Trophoblast cell (in vitro differentiated cells and primary cell): Measurements from ENCODE around the gene INTS6.

Source experiments
- DNase-seq, 2 donors: peaks; one replicate each; pipeline ENCODE4 v3.0.0-alpha.2; 2016
- H2AFZ ChIP-seq: 2 replicates; pipeline ENCODE4 v1.6.1; 2013; ENCODE audit warnings: low read length, moderate library complexity, mild to moderate bottlenecking; ENCODE audit not compliant: insufficient read depth, poor library complexity
- H2AK5ac ChIP-seq: 2 replicates; pipeline ENCODE4 v1.6.1; 2013; ENCODE audit warnings: mild to moderate bottlenecking, low read length
- H2BK120ac ChIP-seq: 2 replicates; pipeline ENCODE4 v1.6.1; 2013; ENCODE audit warnings: low read length, mild to moderate bottlenecking, moderate library complexity; ENCODE audit not compliant: insufficient read depth, poor library complexity
- H2BK12ac ChIP-seq: 2 replicates; pipeline ENCODE4 v1.6.1; 2013; ENCODE audit warnings: mild to moderate bottlenecking, low read length, moderate library complexity
- H2BK5ac ChIP-seq: 2 replicates; pipeline ENCODE4 v1.6.1; 2013; ENCODE audit warnings: low read length, low read depth, moderate library complexity, mild to moderate bottlenecking; ENCODE audit not compliant: poor library complexity
- H3K14ac ChIP-seq: 2 replicates; pipeline ENCODE4 v1.6.1; 2013; ENCODE audit warnings: mild to moderate bottlenecking, low read length
- H3K18ac ChIP-seq: 2 replicates; pipeline ENCODE4 v1.6.1; 2013; ENCODE audit warnings: mild to moderate bottlenecking, low read length
- H3K23ac ChIP-seq: 2 replicates; pipeline ENCODE4 v1.6.1; 2013; ENCODE audit warnings: low read length
- H3K27ac ChIP-seq: 2 replicates; pipeline ENCODE4 v1.5.1; 2013; ENCODE audit warnings: low read depth, mild to moderate bottlenecking, inconsistent platforms, low read length, moderate library complexity
- H3K27me3 ChIP-seq: 2 replicates; pipeline ENCODE4 v1.6.1; 2013; ENCODE audit warnings: inconsistent platforms, mild to moderate bottlenecking, low read length, moderate library complexity; ENCODE audit not compliant: insufficient read depth
- H3K36me3 ChIP-seq, 2 experiments: 1 replicate in 1 of 2; 2 replicates in 1 of 2; pipeline ENCODE4 v1.6.1; 2013; ENCODE audit warnings: low read length in 2 of 2, mild to moderate bottlenecking in 2 of 2, moderate library complexity in 1 of 2; ENCODE audit not compliant: insufficient read depth in 2 of 2, control insufficient read depth in 1 of 2
- H3K4ac ChIP-seq: 2 replicates; pipeline ENCODE4 v1.6.1; 2013; ENCODE audit warnings: low read depth, mild to moderate bottlenecking, low read length, moderate library complexity
- H3K4me1 ChIP-seq, 2 experiments: 1 replicate in 1 of 2; 2 replicates in 1 of 2; pipeline ENCODE4 v1.6.1; 2013; ENCODE audit warnings: low read length in 2 of 2, mild to moderate bottlenecking in 2 of 2, moderate library complexity in 1 of 2; ENCODE audit not compliant: insufficient read depth in 2 of 2, control insufficient read depth in 1 of 2
- H3K4me2 ChIP-seq: 2 replicates; pipeline ENCODE4 v1.6.1; 2013; ENCODE audit warnings: inconsistent platforms, mild to moderate bottlenecking, low read length, moderate library complexity
- H3K4me3 ChIP-seq: 2 replicates; pipeline ENCODE4 v1.5.1; 2013; ENCODE audit warnings: mild to moderate bottlenecking, low read depth, low read length, inconsistent platforms
- H3K79me1 ChIP-seq: one replicate; pipeline ENCODE4 v1.6.1; 2013; ENCODE audit warnings: low read length
- H3K79me2 ChIP-seq: 2 replicates; pipeline ENCODE4 v1.6.1; 2013; ENCODE audit warnings: low read length, mild to moderate bottlenecking; ENCODE audit not compliant: control insufficient read depth, insufficient read depth, poor library complexity
- H3K9ac ChIP-seq: 2 replicates; pipeline ENCODE4 v1.6.1; 2013; ENCODE audit warnings: mild to moderate bottlenecking, low read length
- H3K9me3 ChIP-seq: 2 replicates; pipeline ENCODE4 v1.6.1; 2013; ENCODE audit warnings: low read depth, mild to moderate bottlenecking, control low read depth, inconsistent platforms, low read length; ENCODE audit not compliant: insufficient read depth
- H4K12ac ChIP-seq: 2 replicates; pipeline ENCODE4 v1.6.1; 2013; ENCODE audit warnings: low read depth, mild to moderate bottlenecking, low read length, moderate library complexity
- H4K8ac ChIP-seq: 2 replicates; pipeline ENCODE4 v1.6.1; 2013; ENCODE audit warnings: low read depth, mild to moderate bottlenecking, low read length, moderate library complexity
- H4K91ac ChIP-seq: one replicate; pipeline ENCODE4 v1.6.1; 2013; ENCODE audit warnings: low read depth, mild to moderate bottlenecking, low read length, moderate library complexity
- WGBS: extraction: QIAGEN DNeasy Blood & Tissue Kit; methylation state at CpG from one replicate; pipeline ENCODE4 v1.1.7; 2013; ENCODE audit warnings: missing lambda C conversion rate; ENCODE audit not compliant: insufficient read length, insufficient coverage; ENCODE audit errors: extremely low coverage; 5-methylcytosine and 5-hydroxymethylcytosine counted together

The INTS6 gene

DNA sequence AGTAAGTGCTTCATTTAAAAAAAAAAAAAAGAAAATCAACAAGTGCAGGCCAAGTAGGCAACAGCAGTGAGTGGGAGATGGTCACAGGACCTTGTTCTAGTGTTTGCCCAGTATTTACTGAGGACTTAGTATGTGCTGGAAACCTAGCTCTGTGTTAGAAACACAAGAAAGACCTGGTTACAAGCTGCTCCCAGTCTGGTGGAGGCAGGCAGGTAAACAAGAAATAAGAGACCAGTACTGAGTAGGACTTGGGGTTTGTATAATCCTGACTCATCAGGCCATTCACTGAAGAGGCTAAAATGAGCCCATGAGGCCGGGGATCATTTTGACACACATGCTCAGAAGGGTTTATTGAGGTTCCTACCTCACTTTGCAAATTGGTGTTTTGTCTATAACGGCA is 134.8 kb downstream of the INTS6 start:
- H3K79me1 ChIP-seq: no peaks in the 10 kb centered on the region
- H3K4me2 ChIP-seq: no peak overlapping the region
- H2AK5ac ChIP-seq: no peak overlapping the region
- no peaks in the 10 kb centered on the region for H3K79me2 ChIP-seq
- H2BK12ac ChIP-seq: no peak overlapping the region
- H2AFZ ChIP-seq: no peak overlapping the region
- H3K4me1 ChIP-seq: no peaks in the 10 kb centered on the region
- no peak overlapping the region for H4K91ac ChIP-seq
- no peak overlapping the region for H3K23ac ChIP-seq
- no peaks in the 10 kb centered on the region for H3K27me3 ChIP-seq
- H4K8ac ChIP-seq: no peak overlapping the region
- no peak overlapping the region for H3K4ac ChIP-seq
- no peak overlapping the region for H3K18ac ChIP-seq
- no peaks in the 10 kb centered on the region for H3K9me3 ChIP-seq
- H3K14ac ChIP-seq: no peak overlapping the region
- H3K4me3 ChIP-seq: no peak overlapping the region
- H2BK5ac ChIP-seq: no peak overlapping the region
- no CpG with 5 or more reads among the region's 2 CpGs for WGBS
- no peak for DNase-seq
- no peak overlapping the region for H2BK120ac ChIP-seq
- no peak overlapping the region for H3K27ac ChIP-seq
- no peaks in the 10 kb centered on the region for H3K36me3 ChIP-seq
- no peak overlapping the region for H4K12ac ChIP-seq
- no peak overlapping the region for H3K9ac ChIP-seq

DNA sequence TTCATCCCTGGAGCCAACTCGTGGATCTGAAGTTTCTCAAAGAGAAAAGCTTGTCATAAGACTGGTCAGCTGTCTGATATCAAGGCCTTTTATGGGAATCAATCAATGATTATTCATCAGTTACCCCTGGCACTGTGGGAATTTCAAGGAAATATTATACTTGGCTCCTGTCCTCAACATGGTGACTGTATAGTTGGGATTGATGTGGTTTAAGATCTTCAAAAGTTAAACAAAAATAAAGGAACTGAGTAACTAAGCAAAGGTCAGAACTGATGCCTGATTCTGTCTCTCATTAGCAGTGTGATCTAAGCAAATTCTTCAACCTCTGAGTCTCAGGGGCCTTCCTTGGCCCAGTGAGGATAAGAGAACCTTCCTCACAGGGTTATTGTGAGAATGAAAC is 135.6 kb downstream of the INTS6 start:
- H2BK5ac ChIP-seq: no peak overlapping the region
- H3K4ac ChIP-seq: no peak overlapping the region
- H3K23ac ChIP-seq: no peak overlapping the region
- H3K27me3 ChIP-seq: no peaks in the 10 kb centered on the region
- DNase-seq: no peak
- no peak overlapping the region for H2AFZ ChIP-seq
- H3K18ac ChIP-seq: no peak overlapping the region
- H3K9me3 ChIP-seq: no peaks in the 10 kb centered on the region
- H3K14ac ChIP-seq: no peak overlapping the region
- H3K79me1 ChIP-seq: no peaks in the 10 kb centered on the region
- no peak overlapping the region for H4K12ac ChIP-seq
- no peak overlapping the region for H3K9ac ChIP-seq
- no CpG with 5 or more reads among the region's 1 CpG for WGBS
- no peak overlapping the region for H3K4me2 ChIP-seq
- no peak overlapping the region for H2BK12ac ChIP-seq
- no peak overlapping the region for H2BK120ac ChIP-seq
- H2AK5ac ChIP-seq: no peak overlapping the region
- no peak overlapping the region for H4K91ac ChIP-seq
- H4K8ac ChIP-seq: no peak overlapping the region
- H3K36me3 ChIP-seq: no peaks in the 10 kb centered on the region
- no peak overlapping the region for H3K27ac ChIP-seq
- no peaks in the 10 kb centered on the region for H3K79me2 ChIP-seq
- no peak overlapping the region for H3K4me3 ChIP-seq
- no peaks in the 10 kb centered on the region for H3K4me1 ChIP-seq

DNA sequence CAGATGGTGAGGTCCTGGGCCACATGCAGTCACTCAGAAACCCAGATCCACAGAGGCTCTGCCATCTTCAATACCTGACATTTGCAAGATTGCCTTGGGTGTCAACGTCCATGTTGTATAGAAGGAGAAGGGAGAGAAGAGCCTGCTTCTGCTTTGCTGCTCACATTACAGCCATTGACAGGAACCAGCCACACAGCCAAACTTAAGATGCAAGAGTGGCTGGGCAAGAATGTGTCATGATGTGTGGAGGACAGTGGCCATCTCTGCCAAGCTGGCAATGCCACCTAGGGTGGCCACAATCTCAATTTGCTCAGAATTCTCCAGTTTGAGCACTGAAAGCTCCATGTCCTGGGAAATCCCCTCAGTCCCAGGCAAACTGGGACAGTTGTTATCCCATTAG is 139.2 kb downstream of the INTS6 start:
- Histone ChIP-seq H3K9me3 (no peaks in the 10 kb centered on the region), H3K27ac (no peak overlapping the region), H3K18ac (no peak overlapping the region), H3K4ac (no peak overlapping the region), H3K23ac (no peak overlapping the region), H3K27me3 (no peaks in the 10 kb centered on the region), H2BK12ac (no peak overlapping the region), H2BK120ac (no peak overlapping the region), H3K9ac (no peak overlapping the region), H3K4me3 (no peak overlapping the region), H3K4me2 (no peak overlapping the region), H3K79me2 (no peaks in the 10 kb centered on the region), H4K91ac (no peak overlapping the region), H3K4me1 (no peaks in the 10 kb centered on the region), H4K8ac (no peak overlapping the region), H3K79me1 (no peaks in the 10 kb centered on the region), H3K14ac (no peak overlapping the region), H4K12ac (no peak overlapping the region), H2AFZ (no peak overlapping the region), H3K36me3 (no peaks in the 10 kb centered on the region), H2AK5ac (no peak overlapping the region), H2BK5ac (no peak overlapping the region)
- WGBS: no CpG with 5 or more reads among the region's 1 CpG
- DNase-seq: no peak

DNA sequence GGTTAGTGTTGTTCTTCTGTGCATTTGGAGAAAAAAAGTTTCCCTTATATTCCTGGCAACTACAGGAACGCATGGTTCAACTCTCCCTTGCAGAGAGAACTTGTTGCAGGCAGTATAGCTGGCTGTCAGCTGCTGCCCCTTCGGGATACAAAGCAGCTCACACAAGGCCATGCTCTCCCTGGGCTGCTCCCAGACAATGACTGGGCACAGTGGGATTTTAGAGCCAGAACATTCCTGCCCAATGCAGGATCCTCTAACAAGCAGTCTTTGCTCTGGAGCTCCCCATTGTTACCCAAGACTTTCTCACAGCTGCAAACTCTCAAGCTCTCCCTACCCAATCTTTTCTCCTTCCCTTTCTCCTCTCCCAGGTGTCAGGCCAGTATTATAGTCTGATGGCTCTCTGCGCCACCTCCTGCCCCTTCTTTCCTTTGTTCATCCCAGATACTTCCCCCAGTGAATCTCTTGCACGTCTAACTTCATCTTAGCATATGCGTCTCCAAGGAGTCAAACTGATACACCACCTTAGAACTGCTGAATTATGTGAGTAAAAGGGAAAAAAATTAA is 140.8 kb downstream of the INTS6 start:
- Histone ChIP-seq H3K79me2 (no peaks in the 10 kb centered on the region), H3K18ac (no peak overlapping the region), H3K23ac (no peak overlapping the region), H3K4me3 (no peak overlapping the region), H4K91ac (no peak overlapping the region), H3K4ac (no peak overlapping the region), H3K27ac (no peak overlapping the region), H2BK12ac (no peak overlapping the region), H3K27me3 (no peaks in the 10 kb centered on the region), H2BK120ac (no peak overlapping the region), H2AK5ac (no peak overlapping the region), H3K4me1 (no peaks in the 10 kb centered on the region), H2AFZ (no peak overlapping the region), H3K9ac (no peak overlapping the region), H3K79me1 (no peaks in the 10 kb centered on the region), H4K12ac (no peak overlapping the region), H3K14ac (no peak overlapping the region), H3K4me2 (no peak overlapping the region), H2BK5ac (no peak overlapping the region), H3K36me3 (no peaks in the 10 kb centered on the region), H3K9me3 (no peaks in the 10 kb centered on the region), H4K8ac (no peak overlapping the region)
- no peak for DNase-seq
- no CpG with 5 or more reads among the region's 5 CpGs for WGBS
